HG03469 (cell line): ENCODE measurements around the gene XCR1.
"Not testable (repeated sequence)": the region's sequence is repeated elsewhere in the genome, so short reads cannot be mapped to it uniquely, and the experiment has no call there.

ENCODE experiments used
- ATAC-seq: cut with Tn5 transposase; IDR thresholded peaks from one replicate; pipeline ENCODE4 v1.9.1; 2021; ENCODE audit warnings: mild to moderate bottlenecking, moderate library complexity, moderate number of reproducible peaks; ENCODE audit not compliant: unreplicated experiment

XCR1 gene

GRCh38 chr3:46046231-46046630 is 18.9 kb upstream of the XCR1 start:
- ATAC-seq: not testable (repeated sequence)

GRCh38 chr3:46038916-46039315 is 11.6 kb upstream of the XCR1 start:
- no peak for ATAC-seq

- ATAC-seq: not testable (repeated sequence)
These were observed 10.8 kb upstream of the XCR1 start for GRCh38 chr3:46038071-46038470.

GRCh38 chr3:46036191-46036590 is 8.9 kb upstream of the XCR1 start:
- no peak for ATAC-seq

GRCh38 chr3:46031747-46032146 is 4.5 kb upstream of the XCR1 start:
- ATAC-seq: no peak

- ATAC-seq: no peak
These were observed 4.0 kb upstream of the XCR1 start for GRCh38 chr3:46031269-46031668.

GRCh38 chr3:46030626-46031025 is 3.3 kb upstream of the XCR1 start:
- no peak for ATAC-seq

- no peak for ATAC-seq
These were observed 2.8 kb upstream of the XCR1 start for GRCh38 chr3:46029953-46030543.

GRCh38 chr3:46027736-46028397 is 584 bp upstream of the XCR1 start:
- no peak for ATAC-seq

- no peak for ATAC-seq
These were observed 2.1 kb downstream of the XCR1 start for GRCh38 chr3:46025139-46025538.

- ATAC-seq: no peak
These were observed 3.2 kb downstream of the XCR1 start for GRCh38 chr3:46024131-46024530.

GRCh38 chr3:46022909-46023785 is 4.1 kb downstream of the XCR1 start:
- ATAC-seq: no peak

GRCh38 chr3:46021516-46021915 is 5.8 kb downstream of the XCR1 start:
- ATAC-seq: no peak

GRCh38 chr3:46020766-46021510 is 6.3 kb downstream of the XCR1 start:
- no peak for ATAC-seq

GRCh38 chr3:46019707-46020106 is 7.6 kb downstream of the XCR1 start:
- ATAC-seq: no peak

GRCh38 chr3:46017720-46018119 is 9.6 kb downstream of the XCR1 start:
- no peak for ATAC-seq

GRCh38 chr3:46013316-46014094 is 13.8 kb downstream of the XCR1 start:
- no peak for ATAC-seq

- no peak for ATAC-seq
These were observed 15.0 kb downstream of the XCR1 start for GRCh38 chr3:46012246-46012645.

- no peak for ATAC-seq
These were observed 16.7 kb downstream of the XCR1 start for GRCh38 chr3:46010519-46011113.

GRCh38 chr3:46008058-46008457 is 19.2 kb downstream of the XCR1 start:
- no peak for ATAC-seq
